Fibroblast of villous mesenchyme (primary cell): ENCODE measurements around the gene SEC22B. TPM values are rescaled to one million over a fixed set of nuclear protein-coding genes. Genes with fewer than 3 reads are reported as not detected.
"Not testable (repeated sequence)": the region's sequence is repeated elsewhere in the genome, so short reads cannot be mapped to it uniquely, and the experiment has no call there.

ENCODE experiments used
- DNase-seq: peaks from one replicate; pipeline ENCODE4 v3.0.0-alpha.2; 2010; ENCODE audit warnings: low read depth
- H3K4me3 ChIP-seq: 2 replicates; pipeline ENCODE4 v1.5.1; 2011; ENCODE audit warnings: low read depth, mild to moderate bottlenecking, low read length
- small RNA-seq: library from RNA; depleted of rRNA; stranded (forward); fragments of <200 nt; gene quantifications from one replicate; pipeline ENCODE3, GENCODE V24; 2012
- total RNA-seq: library from RNA; depleted of rRNA; stranded (reverse); fragments of >200 nt; gene quantifications from 2 replicates; pipeline ENCODE4 v1.2.3, GENCODE V29; 2012

Gene SEC22B
- total RNA-seq, 1 donor, result 77.3 TPM

- not testable (repeated sequence) for H3K4me3 ChIP-seq, DNase-seq
Measured at GRCh38 chr1:120109180-120109579, 67.1 kb downstream of the SEC22B start.

GRCh38 chr1:120105288-120105687 is 71.0 kb downstream of the SEC22B start:
- not testable (repeated sequence) for DNase-seq, H3K4me3 ChIP-seq

DNA sequence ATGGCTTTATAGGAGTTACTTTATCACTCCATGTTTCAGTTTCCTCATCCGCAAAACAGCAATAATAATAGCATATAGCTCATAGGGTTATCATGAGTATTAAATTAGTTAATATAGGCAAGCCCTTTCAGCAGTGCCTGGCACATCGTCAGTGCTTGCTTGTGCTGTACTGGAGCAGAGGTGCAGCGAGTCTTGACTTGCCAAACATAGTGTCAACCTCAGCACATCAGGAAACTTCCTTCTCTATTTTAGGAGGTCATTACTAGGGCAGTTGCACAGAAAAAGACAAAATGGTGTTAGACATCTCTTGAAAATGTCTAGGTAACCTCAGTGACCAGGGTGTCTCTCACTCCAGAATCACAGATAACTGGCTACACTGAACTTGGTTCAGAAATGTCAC is 72.6 kb downstream of the SEC22B start:
- not testable (repeated sequence) for H3K4me3 ChIP-seq, DNase-seq

DNA sequence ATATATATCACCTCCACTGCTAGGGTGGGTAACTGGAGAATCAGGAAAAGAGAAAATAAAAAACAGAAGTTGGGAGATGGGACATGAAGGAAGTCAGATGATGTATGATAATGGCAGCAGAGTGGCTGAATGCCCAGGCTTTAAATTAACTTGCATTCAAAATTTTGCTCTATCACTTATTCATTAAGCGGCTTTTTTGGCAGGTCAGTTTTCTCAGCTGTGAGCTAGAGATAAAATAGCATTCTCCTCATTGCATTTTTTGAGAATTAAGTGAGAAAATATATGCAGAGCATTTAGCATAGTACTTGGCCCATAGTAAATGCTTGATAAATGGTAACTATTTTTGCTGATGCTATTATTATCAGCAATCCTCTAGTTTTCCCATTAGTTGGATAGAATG is 74.7 kb downstream of the SEC22B start:
- not testable (repeated sequence) for DNase-seq

More for the DNA sequence above, 74.7 kb downstream of the SEC22B start:
- not testable (repeated sequence) for H3K4me3 ChIP-seq

Small RNA genes within 50 kb of the gene (small RNA-seq; reads per million reads assigned to genes)
- gene RNU6-465P, result not detected

Other genes with a start within 250 kb of the SEC22B start
- gene NOTCH2, start 106.9 kb downstream of the SEC22B start, total RNA-seq, result 187 and 200 TPM in 2 replicates
- 10.6 and 19.0 TPM in 2 replicates for gene NBPF8, start 238.5 kb upstream of the SEC22B start, total RNA-seq